Testis (tissue), 2 donors: ENCODE results near the gene PSMB1.

Experiments used
- CTCF ChIP-seq, 3 experiments: fragments of 450-650 bp in 2 of 3; fragments of 200-600 bp in 1 of 3; sonication (generic) in 1 of 3; IDR thresholded peaks; one replicate each; pipeline ENCODE4 v1.5.1; 2016 to 2019; ENCODE audit warnings: antibody characterized with exemption in 3 of 3, mild to moderate bottlenecking in 2 of 3, moderate library complexity in 1 of 3
- POLR2A ChIP-seq: fragments of 450-650 bp; IDR thresholded peaks from one replicate; pipeline ENCODE4 v1.6.1; 2017; ENCODE audit warnings: antibody characterized with exemption, mild to moderate bottlenecking, moderate library complexity

DNA sequence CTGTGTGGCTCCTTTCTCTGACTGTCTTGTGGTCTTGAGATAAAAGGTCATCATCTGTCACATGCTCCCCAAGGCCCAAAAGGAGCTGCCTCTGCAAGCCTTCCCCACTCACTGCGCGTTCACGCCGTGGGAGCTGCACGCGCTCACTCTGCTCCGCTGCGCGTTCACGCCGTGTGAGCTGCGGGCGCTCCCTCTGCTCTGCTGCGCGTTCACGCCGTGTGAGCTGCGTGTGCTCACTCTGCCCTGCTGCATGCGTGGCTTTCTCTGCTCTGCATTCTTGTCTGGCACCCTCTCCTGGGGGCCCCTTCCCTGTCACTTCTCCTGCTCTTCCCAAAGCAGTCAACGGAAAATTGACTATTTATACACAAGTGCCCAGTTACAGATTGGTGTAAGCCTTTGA, 42.5 kb downstream of the PSMB1 start:
- TF ChIP-seq CTCF (IDR thresholded peaks at IDR 0.05) (no peak), POLR2A (no peak)
